ENCODE results near the gene CELF2.

CELF2 gene

GRCh38 chr10:11007476-11008020, 10.1 kb upstream of the CELF2 start:
- Histone ChIP-seq H4K8ac (ENCODE audit: low read depth, low read length) (no peak overlapping the region), H2BK12ac (ENCODE audit: low read length) (no peak overlapping the region), H3K9ac (ENCODE audit: low read length) (no peak overlapping the region), H3K9me3 (ENCODE audit: insufficient read depth, low read depth, low read length) (no peaks in the 10 kb centered on the region), H4K12ac (ENCODE audit: low read depth, low read length) (no peak overlapping the region), H2AFZ (ENCODE audit: insufficient read depth, low read length, poor library complexity) (no peak overlapping the region), H2BK5ac (ENCODE audit: low read depth, low read length, poor library complexity) (no peak overlapping the region), H3K18ac (ENCODE audit: low read length) (no peak overlapping the region), H4K91ac (ENCODE audit: low read depth, low read length) (no peak overlapping the region), H3K4me3 (ENCODE audit: low read depth, low read length) (no peak overlapping the region), H3K4ac (ENCODE audit: low read depth, low read length) (no peak overlapping the region), H3K4me1 (ENCODE audit: control insufficient read depth in 1 of 2, insufficient read depth in 2 of 2, low read length in 2 of 2) (no peaks in the 10 kb centered on the region), H3K4me2 (ENCODE audit: low read length) (no peak overlapping the region), H3K23ac (ENCODE audit: low read length) (no peak overlapping the region), H3K27me3 (ENCODE audit: insufficient read depth, low read length) (no peaks in the 10 kb centered on the region), H3K79me1 (ENCODE audit: low read length) (no peaks in the 10 kb centered on the region), H3K14ac (ENCODE audit: low read length) (no peak overlapping the region), H2AK5ac (ENCODE audit: low read length) (no peak overlapping the region), H3K36me3 (ENCODE audit: control insufficient read depth in 1 of 2, insufficient read depth in 2 of 2, low read length in 2 of 2) (no peaks in the 10 kb centered on the region), H2BK120ac (ENCODE audit: insufficient read depth, low read length, poor library complexity) (no peak overlapping the region), H3K27ac (ENCODE audit: low read depth, low read length) (no peak overlapping the region), H3K79me2 (ENCODE audit: control insufficient read depth, insufficient read depth, low read length, poor library complexity) (no peaks in the 10 kb centered on the region)
- DNase-seq = no peak
- WGBS (ENCODE audit: extremely low coverage, insufficient coverage, insufficient read length) = no CpG with 5 or more reads among the region's 16 CpGs

GRCh38 chr10:11009471-11010308, 8.0 kb upstream of the CELF2 start:
- Histone ChIP-seq H3K79me2 (ENCODE audit: control insufficient read depth, insufficient read depth, low read length, poor library complexity) (no peaks in the 10 kb centered on the region), H3K4me3 (ENCODE audit: low read depth, low read length) (no peak overlapping the region), H2BK120ac (ENCODE audit: insufficient read depth, low read length, poor library complexity) (no peak overlapping the region), H2AK5ac (ENCODE audit: low read length) (no peak overlapping the region), H4K91ac (ENCODE audit: low read depth, low read length) (no peak overlapping the region), H3K9ac (ENCODE audit: low read length) (no peak overlapping the region), H3K27me3 (ENCODE audit: insufficient read depth, low read length) (no peaks in the 10 kb centered on the region), H3K23ac (ENCODE audit: low read length) (no peak overlapping the region), H3K14ac (ENCODE audit: low read length) (no peak overlapping the region), H3K27ac (ENCODE audit: low read depth, low read length) (no peak overlapping the region), H3K9me3 (ENCODE audit: insufficient read depth, low read depth, low read length) (no peaks in the 10 kb centered on the region), H3K18ac (ENCODE audit: low read length) (no peak overlapping the region), H3K4me2 (ENCODE audit: low read length) (no peak overlapping the region), H3K4me1 (ENCODE audit: control insufficient read depth in 1 of 2, insufficient read depth in 2 of 2, low read length in 2 of 2) (no peaks in the 10 kb centered on the region), H2AFZ (ENCODE audit: insufficient read depth, low read length, poor library complexity) (no peak overlapping the region), H2BK12ac (ENCODE audit: low read length) (no peak overlapping the region), H3K36me3 (ENCODE audit: control insufficient read depth in 1 of 2, insufficient read depth in 2 of 2, low read length in 2 of 2) (no peaks in the 10 kb centered on the region), H3K4ac (ENCODE audit: low read depth, low read length) (no peak overlapping the region), H4K12ac (ENCODE audit: low read depth, low read length) (no peak overlapping the region), H4K8ac (ENCODE audit: low read depth, low read length) (no peak overlapping the region), H2BK5ac (ENCODE audit: low read depth, low read length, poor library complexity) (no peak overlapping the region), H3K79me1 (ENCODE audit: low read length) (no peaks in the 10 kb centered on the region)
- no CpG with 5 or more reads among the region's 13 CpGs for WGBS (ENCODE audit: extremely low coverage, insufficient coverage, insufficient read length)
- no peak for DNase-seq

GRCh38 chr10:11010582-11010981, 7.1 kb upstream of the CELF2 start:
- Histone ChIP-seq H2AFZ (ENCODE audit: insufficient read depth, low read length, poor library complexity) (no peak overlapping the region), H3K9ac (ENCODE audit: low read length) (no peak overlapping the region), H3K27me3 (ENCODE audit: insufficient read depth, low read length) (no peaks in the 10 kb centered on the region), H3K27ac (ENCODE audit: low read depth, low read length) (no peak overlapping the region), H3K23ac (ENCODE audit: low read length) (no peak overlapping the region), H3K4ac (ENCODE audit: low read depth, low read length) (no peak overlapping the region), H3K4me2 (ENCODE audit: low read length) (no peak overlapping the region), H2BK5ac (ENCODE audit: low read depth, low read length, poor library complexity) (no peak overlapping the region), H2AK5ac (ENCODE audit: low read length) (no peak overlapping the region), H2BK120ac (ENCODE audit: insufficient read depth, low read length, poor library complexity) (no peak overlapping the region), H4K8ac (ENCODE audit: low read depth, low read length) (no peak overlapping the region), H3K79me1 (ENCODE audit: low read length) (no peaks in the 10 kb centered on the region), H2BK12ac (ENCODE audit: low read length) (no peak overlapping the region), H3K18ac (ENCODE audit: low read length) (no peak overlapping the region), H3K4me3 (ENCODE audit: low read depth, low read length) (no peak overlapping the region), H3K14ac (ENCODE audit: low read length) (no peak overlapping the region), H3K9me3 (ENCODE audit: insufficient read depth, low read depth, low read length) (no peaks in the 10 kb centered on the region), H3K79me2 (ENCODE audit: control insufficient read depth, insufficient read depth, low read length, poor library complexity) (no peaks in the 10 kb centered on the region), H4K12ac (ENCODE audit: low read depth, low read length) (no peak overlapping the region), H3K36me3 (ENCODE audit: control insufficient read depth in 1 of 2, insufficient read depth in 2 of 2, low read length in 2 of 2) (no peaks in the 10 kb centered on the region), H3K4me1 (ENCODE audit: control insufficient read depth in 1 of 2, insufficient read depth in 2 of 2, low read length in 2 of 2) (no peaks in the 10 kb centered on the region), H4K91ac (ENCODE audit: low read depth, low read length) (no peak overlapping the region)
- WGBS (ENCODE audit: extremely low coverage, insufficient coverage, insufficient read length) = no CpG with 5 or more reads among the region's 6 CpGs
- DNase-seq = no peak

GRCh38 chr10:11011436-11011835, 6.2 kb upstream of the CELF2 start:
- H3K36me3 ChIP-seq (ENCODE audit: control insufficient read depth in 1 of 2, insufficient read depth in 2 of 2, low read length in 2 of 2) = no peaks in the 10 kb centered on the region
- no peak overlapping the region for H4K91ac ChIP-seq (ENCODE audit: low read depth, low read length)
- H2AFZ ChIP-seq (ENCODE audit: insufficient read depth, low read length, poor library complexity) = no peak overlapping the region
- H3K18ac ChIP-seq (ENCODE audit: low read length) = no peak overlapping the region
- H3K79me2 ChIP-seq (ENCODE audit: control insufficient read depth, insufficient read depth, low read length, poor library complexity) = no peaks in the 10 kb centered on the region
- no peak overlapping the region for H2BK12ac ChIP-seq (ENCODE audit: low read length)
- no peak overlapping the region for H3K14ac ChIP-seq (ENCODE audit: low read length)
- H3K27me3 ChIP-seq (ENCODE audit: insufficient read depth, low read length) = no peaks in the 10 kb centered on the region
- no peak overlapping the region for H3K23ac ChIP-seq (ENCODE audit: low read length)
- no peak overlapping the region for H3K27ac ChIP-seq (ENCODE audit: low read depth, low read length)
- no peak overlapping the region for H2AK5ac ChIP-seq (ENCODE audit: low read length)
- no peaks in the 10 kb centered on the region for H3K4me1 ChIP-seq (ENCODE audit: control insufficient read depth in 1 of 2, insufficient read depth in 2 of 2, low read length in 2 of 2)
- 100% methylated on average over 1 of the region's 2 CpGs for WGBS (ENCODE audit: extremely low coverage, insufficient coverage, insufficient read length)
- no peak overlapping the region for H2BK5ac ChIP-seq (ENCODE audit: low read depth, low read length, poor library complexity)
- no peak overlapping the region for H3K4ac ChIP-seq (ENCODE audit: low read depth, low read length)
- H3K4me3 ChIP-seq (ENCODE audit: low read depth, low read length) = no peak overlapping the region
- no peak overlapping the region for H4K8ac ChIP-seq (ENCODE audit: low read depth, low read length)
- no peak overlapping the region for H3K9ac ChIP-seq (ENCODE audit: low read length)
- H2BK120ac ChIP-seq (ENCODE audit: insufficient read depth, low read length, poor library complexity) = no peak overlapping the region
- no peaks in the 10 kb centered on the region for H3K9me3 ChIP-seq (ENCODE audit: insufficient read depth, low read depth, low read length)
- H4K12ac ChIP-seq (ENCODE audit: low read depth, low read length) = no peak overlapping the region
- DNase-seq = no peak
- H3K79me1 ChIP-seq (ENCODE audit: low read length) = no peaks in the 10 kb centered on the region
- H3K4me2 ChIP-seq (ENCODE audit: low read length) = no peak overlapping the region

Data from trophoblast cell (in vitro differentiated cells and primary cell).